Neural cell (in vitro differentiated cells): ENCODE results near the gene ALDH9A1. TPM values are rescaled to one million over a fixed set of nuclear protein-coding genes. Genes with fewer than 3 reads are reported as not detected.

ENCODE experiments used
- H2AFZ ChIP-seq: fragments of 200-600, 300-800 bp; sonication (generic), shearing (Covaris generic); 2 replicates; pipeline ENCODE4 v1.6.0; 2014; ENCODE audit warnings: low read depth, mild to moderate bottlenecking, antibody characterized with exemption, low read length, moderate library complexity
- H3F3A ChIP-seq: fragments of 200-600 bp; shearing (Covaris generic); 2 replicates; pipeline ENCODE4 v1.6.1; 2016; ENCODE audit warnings: mild to moderate bottlenecking, moderate library complexity, mixed read lengths, antibody characterized with exemption, low read length; ENCODE audit not compliant: insufficient read depth, poor library complexity, severe bottlenecking
- H3K27ac ChIP-seq: fragments of 200-600, 300-800 bp; sonication (generic), shearing (Covaris generic); 2 replicates; pipeline ENCODE4 v1.5.1; 2014; ENCODE audit warnings: mild to moderate bottlenecking, low read length, moderate library complexity
- H3K27me3 ChIP-seq: fragments of 300-800, 200-600 bp; sonication (generic), shearing (Covaris generic); 2 replicates; pipeline ENCODE4 v1.6.0; 2014; ENCODE audit warnings: mild to moderate bottlenecking, low read depth, low read length, moderate library complexity; ENCODE audit not compliant: insufficient read depth
- H3K36me3 ChIP-seq: fragments of 300-800, 200-600 bp; sonication (generic), shearing (Covaris generic); 2 replicates; pipeline ENCODE4 v1.5.1; 2014; ENCODE audit warnings: mild to moderate bottlenecking, antibody characterized with exemption, low read length, moderate library complexity; ENCODE audit not compliant: insufficient read depth
- H3K4me2 ChIP-seq: fragments of 300-800, 200-600 bp; sonication (generic), shearing (Covaris generic); 2 replicates; pipeline ENCODE4 v1.6.0; 2014; ENCODE audit warnings: mild to moderate bottlenecking, low read length
- H3K4me3 ChIP-seq: fragments of 300-800, 200-600 bp; sonication (generic), shearing (Covaris generic); 2 replicates; pipeline ENCODE4 v1.5.1; 2014; ENCODE audit warnings: mild to moderate bottlenecking, low read length, moderate library complexity
- H3K79me2 ChIP-seq: fragments of 200-600 bp; shearing (Covaris generic); replicated peaks from 2 replicates; pipeline ENCODE4 v1.6.0; 2014; ENCODE audit warnings: mild to moderate bottlenecking, low read length, moderate library complexity; ENCODE audit not compliant: insufficient read depth
- H3K9ac ChIP-seq: fragments of 300-800, 200-600 bp; sonication (generic), shearing (Covaris generic); 2 replicates; pipeline ENCODE4 v1.6.1; 2016; ENCODE audit warnings: mild to moderate bottlenecking, low read length, mixed read lengths
- H3K9me2 ChIP-seq: fragments of 200-600 bp; shearing (Covaris generic); 2 replicates; pipeline ENCODE4 v1.6.1; 2016; ENCODE audit warnings: mild to moderate bottlenecking, low read length, mixed read lengths; ENCODE audit not compliant: insufficient read depth
- H3K9me3 ChIP-seq: fragments of 200-600, 300-800 bp; sonication (generic), shearing (Covaris generic); 2 replicates; pipeline ENCODE4 v1.6.1; 2016; ENCODE audit warnings: mild to moderate bottlenecking, mixed run types, low read length, moderate library complexity, mixed read lengths
- H4K20me1 ChIP-seq: fragments of 200-600 bp; shearing (Covaris generic); 2 replicates; pipeline ENCODE4 v1.6.1; 2016; ENCODE audit warnings: mild to moderate bottlenecking, mixed run types; ENCODE audit not compliant: insufficient read depth
- CTCF ChIP-seq: fragments of 450-650 bp; IDR thresholded peaks from 2 replicates; pipeline ENCODE4 v1.5.1; 2014; ENCODE audit warnings: antibody characterized with exemption, mild to moderate bottlenecking, moderate library complexity; ENCODE audit not compliant: poor library complexity, severe bottlenecking
- EP300 ChIP-seq: fragments of 450-650 bp; conservative IDR thresholded peaks from 2 replicates; pipeline ENCODE4 v1.6.1; 2014; ENCODE audit warnings: antibody characterized with exemption, mild to moderate bottlenecking, moderate library complexity; ENCODE audit not compliant: poor library complexity, severe bottlenecking
- EZH2 ChIP-seq: fragments of 200-600, 300-800 bp; shearing (Covaris generic), sonication (generic); IDR thresholded peaks from 2 replicates; pipeline ENCODE4 v1.6.1; 2014; ENCODE audit warnings: antibody characterized with exemption, low read length, borderline replicate concordance, mild to moderate bottlenecking; ENCODE audit not compliant: insufficient read depth, poor library complexity, severe bottlenecking
- MXI1 ChIP-seq: fragments of 450-650 bp; conservative IDR thresholded peaks from 2 replicates; pipeline ENCODE4 v1.6.1; 2014; ENCODE audit warnings: antibody characterized with exemption, mild to moderate bottlenecking; ENCODE audit not compliant: poor library complexity, severe bottlenecking
- POLR2AphosphoS5 ChIP-seq: IDR thresholded peaks from 2 replicates; pipeline ENCODE4 v1.6.1; 2012
- RAD21 ChIP-seq: fragments of 450-650 bp; conservative IDR thresholded peaks from 2 replicates; pipeline ENCODE4 v1.6.1; 2014; ENCODE audit warnings: antibody characterized with exemption, mild to moderate bottlenecking, moderate library complexity
- REST ChIP-seq: IDR thresholded peaks from 2 replicates; pipeline ENCODE4 v1.6.1; 2012; ENCODE audit warnings: borderline replicate concordance
- SMC3 ChIP-seq: fragments of 450-650 bp; conservative IDR thresholded peaks from 2 replicates; pipeline ENCODE4 v1.6.1; 2014; ENCODE audit warnings: antibody characterized with exemption, mild to moderate bottlenecking, moderate library complexity; ENCODE audit not compliant: poor library complexity
- TAF1 ChIP-seq: IDR thresholded peaks from 2 replicates; pipeline ENCODE4 v1.6.1; 2012; ENCODE audit warnings: low read depth
- polyA plus RNA-seq: library from polyadenylated mRNA; depleted of rRNA; stranded (reverse); fragments of >200 nt; gene quantifications from 2 replicates; pipeline ENCODE4 v1.2.3, GENCODE V29; 2014

Gene ALDH9A1
- polyA plus RNA-seq, 1 donor from 2014 or later = 25.5 TPM

- Histone ChIP-seq H3K4me3 (no peak overlapping the region), H3K79me2 (peaks cover 5% of the 10 kb centered on the region), H3K36me3 (no peaks in the 10 kb centered on the region), H3K9ac (no peak overlapping the region), H4K20me1 (no peaks in the 10 kb centered on the region), H2AFZ (no peak overlapping the region), H3K9me2 (no peaks in the 10 kb centered on the region), H3K9me3 (no peaks in the 10 kb centered on the region), H3K4me2 (no peak overlapping the region), H3K27me3 (no peaks in the 10 kb centered on the region), H3F3A (no peaks in the 10 kb centered on the region), H3K27ac (no peak overlapping the region)
- no peak for TF ChIP-seq EP300
- no peak for TF ChIP-seq TAF1
- no peak for TF ChIP-seq MXI1
- no peak for TF ChIP-seq RAD21
- TF ChIP-seq CTCF = no peak
These were observed 63.0 kb downstream of the ALDH9A1 start for GRCh38 chr1:165635329-165635728.

GRCh38 chr1:165634154-165634921, 64.0 kb downstream of the ALDH9A1 start:
- no peaks in the 10 kb centered on the region for H3K36me3 ChIP-seq
- H3K4me2 ChIP-seq = no peak overlapping the region
- TF ChIP-seq EP300 = no peak
- no peak for TF ChIP-seq EZH2
- no peak for TF ChIP-seq POLR2AphosphoS5
- TF ChIP-seq SMC3 = no peak
- TF ChIP-seq REST = no peak
- TF ChIP-seq RAD21 = no peak
- no peak for TF ChIP-seq CTCF
- TF ChIP-seq MXI1 = no peak
- TF ChIP-seq TAF1 = no peak
- peaks cover 5% of the 10 kb centered on the region for H3K79me2 ChIP-seq
- no peaks in the 10 kb centered on the region for H3F3A ChIP-seq
- H3K27ac ChIP-seq = no peak overlapping the region
- H2AFZ ChIP-seq = no peak overlapping the region
- no peak overlapping the region for H3K4me3 ChIP-seq
- no peaks in the 10 kb centered on the region for H3K9me3 ChIP-seq
- H4K20me1 ChIP-seq = no peaks in the 10 kb centered on the region
- no peaks in the 10 kb centered on the region for H3K27me3 ChIP-seq
- no peak overlapping the region for H3K9ac ChIP-seq
- no peaks in the 10 kb centered on the region for H3K9me2 ChIP-seq
